ENCODE data around the gene NXPH4.

NXPH4 gene

GRCh38 chr12:57244312-57244696, 27.7 kb downstream of the NXPH4 start:
- no peak for ATAC-seq

GRCh38 chr12:57247041-57247440, 30.4 kb downstream of the NXPH4 start:
- no peak for ATAC-seq

- no peak for ATAC-seq
These were observed 32.5 kb downstream of the NXPH4 start for GRCh38 chr12:57248934-57249742.

- ATAC-seq: no peak
These were observed 33.9 kb downstream of the NXPH4 start for GRCh38 chr12:57250541-57250940.

- no peak for ATAC-seq
These were observed 34.4 kb downstream of the NXPH4 start, which contains the start of gene STAC3 for GRCh38 chr12:57250956-57251355. Gene STAC3, minus strand, starts transcription at chr12:57251187. Its CDS starts 1,551 bp downstream, at chr12:57249636.

- no peak for ATAC-seq
These were observed 38.1 kb downstream of the NXPH4 start for GRCh38 chr12:57254506-57255280.

- no peak for ATAC-seq
These were observed 39.3 kb downstream of the NXPH4 start for GRCh38 chr12:57255916-57256315.

- no peak for ATAC-seq
These were observed 42.7 kb downstream of the NXPH4 start for GRCh38 chr12:57258977-57259970.

GRCh38 chr12:57260366-57260765, 43.8 kb downstream of the NXPH4 start:
- ATAC-seq: no peak

GRCh38 chr12:57261428-57261865, 44.9 kb downstream of the NXPH4 start:
- no peak for ATAC-seq

- ATAC-seq: no peak
These were observed 45.7 kb downstream of the NXPH4 start for GRCh38 chr12:57262126-57262822.

GRCh38 chr12:57263096-57263495, 46.5 kb downstream of the NXPH4 start:
- ATAC-seq: no peak

GRCh38 chr12:57266681-57267080, 50.1 kb downstream of the NXPH4 start:
- no peak for ATAC-seq

GRCh38 chr12:57268264-57268663, 51.7 kb downstream of the NXPH4 start:
- peak; percentile 63 to 81 for ATAC-seq

- no peak for ATAC-seq
These were observed 54.4 kb downstream of the NXPH4 start for GRCh38 chr12:57270966-57271470.

GRCh38 chr12:57272337-57273151, 56.0 kb downstream of the NXPH4 start:
- ATAC-seq: no peak

GRCh38 chr12:57273516-57273915, 56.9 kb downstream of the NXPH4 start:
- ATAC-seq: no peak
